IMR-90 (cell line): Measurements from ENCODE around the gene RECK.

Experiments used
- POLR2A ChIP-seq: IDR thresholded peaks from 2 replicates; pipeline ENCODE4 v1.6.1; 2012; ENCODE audit warnings: mild to moderate bottlenecking, low read depth, low read length
- TF ChIP-seq, protein P1 (sequence below): conservative IDR thresholded peaks from 2 replicates; pipeline ENCODE4 v1.5.1; 2012; ENCODE audit warnings: mild to moderate bottlenecking, low read depth, low read length, improper control_type of control experiment

GRCh38 chr9:36035006-36035405, 1.7 kb upstream of the RECK start:
- no peak for TF ChIP-seq POLR2A
- TF ChIP-seq, protein P1, sequence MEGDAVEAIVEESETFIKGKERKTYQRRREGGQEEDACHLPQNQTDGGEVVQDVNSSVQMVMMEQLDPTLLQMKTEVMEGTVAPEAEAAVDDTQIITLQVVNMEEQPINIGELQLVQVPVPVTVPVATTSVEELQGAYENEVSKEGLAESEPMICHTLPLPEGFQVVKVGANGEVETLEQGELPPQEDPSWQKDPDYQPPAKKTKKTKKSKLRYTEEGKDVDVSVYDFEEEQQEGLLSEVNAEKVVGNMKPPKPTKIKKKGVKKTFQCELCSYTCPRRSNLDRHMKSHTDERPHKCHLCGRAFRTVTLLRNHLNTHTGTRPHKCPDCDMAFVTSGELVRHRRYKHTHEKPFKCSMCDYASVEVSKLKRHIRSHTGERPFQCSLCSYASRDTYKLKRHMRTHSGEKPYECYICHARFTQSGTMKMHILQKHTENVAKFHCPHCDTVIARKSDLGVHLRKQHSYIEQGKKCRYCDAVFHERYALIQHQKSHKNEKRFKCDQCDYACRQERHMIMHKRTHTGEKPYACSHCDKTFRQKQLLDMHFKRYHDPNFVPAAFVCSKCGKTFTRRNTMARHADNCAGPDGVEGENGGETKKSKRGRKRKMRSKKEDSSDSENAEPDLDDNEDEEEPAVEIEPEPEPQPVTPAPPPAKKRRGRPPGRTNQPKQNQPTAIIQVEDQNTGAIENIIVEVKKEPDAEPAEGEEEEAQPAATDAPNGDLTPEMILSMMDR = no peak
